HCT116 (cell line): ENCODE results near the gene TBL1X. TPM values are rescaled to one million over a fixed set of nuclear protein-coding genes. Genes with fewer than 3 reads are reported as not detected.

Experiments
- ATAC-seq: fragments of 200-7000 bp; cut with Tn5 transposase; 2 replicates; pipeline ENCODE4 v1.9.1; 2020; ENCODE audit warnings: mild to moderate bottlenecking, moderate library complexity
- BruUV-seq: library from RNA; stranded (reverse); fragments of 400-500 nt; replicated peaks from 2 replicates; lab custom pipeline; 2021; lab: Mats Ljungman, UMichigan
- CTCF ChIA-PET: fragments of 300-600 bp; sonication (Branson Sonifier 250); formaldehyde crosslinking; loops from one replicate; lab custom pipeline; 2021; ENCODE audit warnings: antibody characterized with exemption; lab: Charles Lee
- POLR2A ChIA-PET: fragments of 300-600, 350-600 bp; sonication (Branson Sonifier 250); formaldehyde crosslinking; loops from one replicate; lab custom pipeline; 2021; ENCODE audit warnings: antibody characterized with exemption; lab: Charles Lee
- RAD21 ChIA-PET, 2 experiments: fragments of 300-600 bp; sonication (Branson Sonifier 250); formaldehyde crosslinking; loops; one replicate each; lab custom pipeline; 2023; ENCODE audit warnings: low total read pairs in 2 of 2; ENCODE audit not compliant: uncharacterized antibody in 2 of 2, unreplicated experiment in 2 of 2, low non-redundant PET in 1 of 2; lab: Charles Lee
- DNase-seq: peaks from one replicate; pipeline ENCODE4 v3.0.0-alpha.2; 2010; ENCODE audit warnings: low read depth, low spot score
- H2AFZ ChIP-seq: fragments of 200-600 bp; shearing (Covaris generic), sonication (generic); 2 replicates; pipeline ENCODE4 v1.6.1; 2017; ENCODE audit warnings: low read depth, mixed run types, mixed read lengths, antibody characterized with exemption, low read length; ENCODE audit not compliant: poor library complexity, severe bottlenecking
- H3K27ac ChIP-seq: 2 replicates; pipeline ENCODE4 v1.5.1; 2012; ENCODE audit warnings: low read depth, low read length
- H3K27me3 ChIP-seq: fragments of 200-600 bp; sonication (generic); 2 replicates; pipeline ENCODE4 v1.6.1; 2016; ENCODE audit warnings: mixed run types, low read length, mixed read lengths; ENCODE audit not compliant: insufficient read depth
- H3K36me3 ChIP-seq, 2 experiments: fragments of 200-500 bp in 1 of 2; fragments of 200-600 bp in 1 of 2; sonication (Bioruptor generic) in 1 of 2; sonication (generic) in 1 of 2; 2 replicates each; pipeline versions ENCODE4 v1.5.1 to v1.6.1; 2014 to 2016; ENCODE audit warnings: low read length in 2 of 2, inconsistent platforms in 1 of 2, mixed read lengths in 1 of 2, mixed run types in 1 of 2; ENCODE audit not compliant: insufficient read depth in 2 of 2, control insufficient read depth in 1 of 2
- H3K4me1 ChIP-seq, 2 experiments: fragments of 200-600 bp in 1 of 2; sonication (generic) in 1 of 2; 2 replicates each; pipeline versions ENCODE4 v1.5.1 to v1.6.1; 2012 to 2017; ENCODE audit warnings: low read length in 2 of 2, inconsistent platforms in 1 of 2, mild to moderate bottlenecking in 1 of 2, mixed read lengths in 1 of 2, mixed run types in 1 of 2, moderate library complexity in 1 of 2; ENCODE audit not compliant: insufficient read depth in 2 of 2, control insufficient read depth in 1 of 2
- H3K4me2 ChIP-seq: fragments of 200-600 bp; sonication (generic); 2 replicates; pipeline ENCODE4 v1.6.1; 2017; ENCODE audit warnings: mixed run types, low read length, mixed read lengths
- H3K4me3 ChIP-seq, 2 experiments: fragments of 200-600 bp in 1 of 2; sonication (generic) in 1 of 2; replicated peaks in 1 of 2; 2 replicates each; pipeline ENCODE4 v1.5.1; 2011 to 2016; ENCODE audit warnings: low read length in 2 of 2, control low read depth in 1 of 2, low read depth in 1 of 2, mild to moderate bottlenecking in 1 of 2, mixed read lengths in 1 of 2, mixed run types in 1 of 2
- H3K79me2 ChIP-seq: fragments of 200-600 bp; sonication (generic); 2 replicates; pipeline ENCODE4 v1.6.1; 2017; ENCODE audit warnings: mild to moderate bottlenecking, mixed run types, low read length, moderate library complexity, mixed read lengths; ENCODE audit not compliant: insufficient read depth
- H3K9ac ChIP-seq: fragments of 200-600 bp; sonication (generic); 2 replicates; pipeline ENCODE4 v1.6.1; 2016; ENCODE audit warnings: low read length, mixed read lengths
- H3K9me2 ChIP-seq: fragments of 200-600 bp; sonication (generic), shearing (Covaris generic); 2 replicates; pipeline ENCODE4 v1.6.1; 2017; ENCODE audit warnings: mixed run types, mild to moderate bottlenecking, moderate library complexity; ENCODE audit not compliant: insufficient read depth
- H3K9me3 ChIP-seq, 2 experiments: fragments of 200-500 bp in 1 of 2; fragments of 200-600 bp in 1 of 2; sonication (Bioruptor generic) in 1 of 2; sonication (generic) in 1 of 2; 2 replicates each; pipeline ENCODE4 v1.6.1; 2014 to 2017; ENCODE audit warnings: low read length in 2 of 2, mixed read lengths in 2 of 2, inconsistent platforms in 1 of 2, low read depth in 1 of 2, mild to moderate bottlenecking in 1 of 2, mixed run types in 1 of 2, moderate library complexity in 1 of 2; ENCODE audit not compliant: control insufficient read depth in 1 of 2, insufficient read depth in 1 of 2
- H4K20me1 ChIP-seq: fragments of 200-600 bp; sonication (generic), shearing (Covaris generic); 2 replicates; pipeline ENCODE4 v1.6.1; 2017; ENCODE audit warnings: mixed run types, mild to moderate bottlenecking, moderate library complexity; ENCODE audit not compliant: insufficient read depth
- CBX3 ChIP-seq: IDR thresholded peaks from 2 replicates; pipeline ENCODE4 v1.6.1; 2012; ENCODE audit warnings: low read depth
- EZH2phosphoT487 ChIP-seq: fragments of 200-600 bp; IDR thresholded peaks from 2 replicates; pipeline ENCODE4 v1.6.1; 2018; ENCODE audit warnings: antibody characterized with exemption, borderline replicate concordance
- SRF ChIP-seq: IDR thresholded peaks from 2 replicates; pipeline ENCODE4 v1.6.1; 2012; ENCODE audit warnings: low read depth
- intact Hi-C: fragments of 100-400 bp; cut with micrococcal nuclease; formaldehyde crosslinking; loops from 2 replicates; pipeline ENCODE4 v1.10.0; 2022
- total RNA-seq: library from RNA; stranded (reverse); gene quantifications from one replicate; pipeline ENCODE4 v1.2.1, GENCODE V29; 2021; ENCODE audit not compliant: unreplicated experiment
- TF ChIP-seq, protein P1 (sequence below): IDR thresholded peaks from 2 replicates; pipeline ENCODE4 v1.6.1; 2012; ENCODE audit warnings: low read depth
- TF ChIP-seq, protein P2 (sequence below): IDR thresholded peaks from 2 replicates; pipeline ENCODE4 v1.6.1; 2012

Gene TBL1X
- total RNA-seq, 1 experiment from 2014 or later, result 37.8 TPM

DNA sequence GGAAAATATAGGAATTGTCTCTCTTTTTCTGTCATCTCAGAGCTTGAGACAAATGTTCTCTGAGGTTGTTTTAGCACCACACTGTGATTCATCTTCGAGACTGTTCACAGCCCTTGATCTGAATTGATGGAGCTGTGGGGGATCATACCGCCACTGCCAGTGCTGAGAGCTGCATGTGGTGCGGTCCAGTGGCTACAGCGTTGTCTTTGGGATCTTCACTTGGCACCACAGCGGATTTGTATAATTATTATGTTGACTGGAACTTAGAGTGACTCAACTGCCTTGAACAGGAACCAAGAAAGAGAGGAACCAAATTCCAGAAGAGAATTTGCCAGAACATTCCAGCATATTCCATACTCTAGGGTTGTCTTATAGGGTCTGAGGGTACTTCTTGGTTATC lies 29.1 kb downstream of the TBL1X start:
- CTCF ChIA-PET, result no interaction called here
- ATAC-seq, result no peak

More for the DNA sequence above, 29.1 kb downstream of the TBL1X start:
- H4K20me1 ChIP-seq, result no peaks in the 10 kb centered on the region
- H3K27ac ChIP-seq, result no peak overlapping the region
- no peak overlapping the region for H3K4me2 ChIP-seq
- H3K27me3 ChIP-seq, result no peaks in the 10 kb centered on the region
- peaks cover 8% of the 10 kb centered on the region for H3K79me2 ChIP-seq
- POLR2A ChIA-PET, result no interaction called here
- RAD21 ChIA-PET, result no interaction called here
- no peaks in the 10 kb centered on the region for H3K36me3 ChIP-seq
- TF ChIP-seq EZH2phosphoT487, result no peak
- TF ChIP-seq, protein P1, sequence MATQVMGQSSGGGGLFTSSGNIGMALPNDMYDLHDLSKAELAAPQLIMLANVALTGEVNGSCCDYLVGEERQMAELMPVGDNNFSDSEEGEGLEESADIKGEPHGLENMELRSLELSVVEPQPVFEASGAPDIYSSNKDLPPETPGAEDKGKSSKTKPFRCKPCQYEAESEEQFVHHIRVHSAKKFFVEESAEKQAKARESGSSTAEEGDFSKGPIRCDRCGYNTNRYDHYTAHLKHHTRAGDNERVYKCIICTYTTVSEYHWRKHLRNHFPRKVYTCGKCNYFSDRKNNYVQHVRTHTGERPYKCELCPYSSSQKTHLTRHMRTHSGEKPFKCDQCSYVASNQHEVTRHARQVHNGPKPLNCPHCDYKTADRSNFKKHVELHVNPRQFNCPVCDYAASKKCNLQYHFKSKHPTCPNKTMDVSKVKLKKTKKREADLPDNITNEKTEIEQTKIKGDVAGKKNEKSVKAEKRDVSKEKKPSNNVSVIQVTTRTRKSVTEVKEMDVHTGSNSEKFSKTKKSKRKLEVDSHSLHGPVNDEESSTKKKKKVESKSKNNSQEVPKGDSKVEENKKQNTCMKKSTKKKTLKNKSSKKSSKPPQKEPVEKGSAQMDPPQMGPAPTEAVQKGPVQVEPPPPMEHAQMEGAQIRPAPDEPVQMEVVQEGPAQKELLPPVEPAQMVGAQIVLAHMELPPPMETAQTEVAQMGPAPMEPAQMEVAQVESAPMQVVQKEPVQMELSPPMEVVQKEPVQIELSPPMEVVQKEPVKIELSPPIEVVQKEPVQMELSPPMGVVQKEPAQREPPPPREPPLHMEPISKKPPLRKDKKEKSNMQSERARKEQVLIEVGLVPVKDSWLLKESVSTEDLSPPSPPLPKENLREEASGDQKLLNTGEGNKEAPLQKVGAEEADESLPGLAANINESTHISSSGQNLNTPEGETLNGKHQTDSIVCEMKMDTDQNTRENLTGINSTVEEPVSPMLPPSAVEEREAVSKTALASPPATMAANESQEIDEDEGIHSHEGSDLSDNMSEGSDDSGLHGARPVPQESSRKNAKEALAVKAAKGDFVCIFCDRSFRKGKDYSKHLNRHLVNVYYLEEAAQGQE, result no peak
- no peak for TF ChIP-seq SRF
- TF ChIP-seq, protein P2, sequence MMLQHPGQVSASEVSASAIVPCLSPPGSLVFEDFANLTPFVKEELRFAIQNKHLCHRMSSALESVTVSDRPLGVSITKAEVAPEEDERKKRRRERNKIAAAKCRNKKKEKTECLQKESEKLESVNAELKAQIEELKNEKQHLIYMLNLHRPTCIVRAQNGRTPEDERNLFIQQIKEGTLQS, result no peak
- no peak for TF ChIP-seq CBX3
- H3K9me3 ChIP-seq, result no peaks in the 10 kb centered on the region
- intact Hi-C loops, result no loop called here
- no peak overlapping the region for H3K4me3 ChIP-seq
- no peak overlapping the region for H2AFZ ChIP-seq
- H3K9me2 ChIP-seq, result no peaks in the 10 kb centered on the region
- no peaks in the 10 kb centered on the region for H3K4me1 ChIP-seq
- BruUV-seq, result no TSS peak
- H3K9ac ChIP-seq, result no peak overlapping the region
- no peak for DNase-seq
